ENCODE results near the gene DDX39A.

- TF ChIP-seq RAD21 (conservative IDR thresholded peaks at IDR 0.05), result no peak
- TF ChIP-seq CTCF (IDR thresholded peaks at IDR 0.05; ENCODE audit: poor library complexity, severe bottlenecking), result no peak
- no peak for TF ChIP-seq REST (IDR thresholded peaks at IDR 0.05; ENCODE audit: borderline replicate concordance)
- TF ChIP-seq EP300 (conservative IDR thresholded peaks at IDR 0.05; ENCODE audit: poor library complexity, severe bottlenecking), result no peak
- no peak for TF ChIP-seq POLR2AphosphoS5 (IDR thresholded peaks at IDR 0.05)
- no peak for TF ChIP-seq MXI1 (conservative IDR thresholded peaks at IDR 0.05; ENCODE audit: poor library complexity, severe bottlenecking)
Measured at GRCh38 chr19:14390548-14390947, 28.6 kb downstream of the DDX39A start.
